Heart right ventricle (tissue), 16 donors: ENCODE results near the gene ADAM11. TPM values are rescaled to one million over a fixed set of nuclear protein-coding genes. Genes with fewer than 3 reads are reported as not detected.

ENCODE experiments used
- ATAC-seq, 8 donors: fragments of 200-7000 bp; cut with Tn5 transposase; one replicate each; pipeline ENCODE4 v1.9.1; 2020; ENCODE audit warnings: mild to moderate bottlenecking in 8 of 8, moderate library complexity in 8 of 8, moderate number of reproducible peaks in 1 of 8
- DNase-seq, 2 donors: peaks; one replicate each; pipeline ENCODE4 v3.0.0-alpha.2; 2020
- H3K27ac ChIP-seq, 10 donors: fragments of 200-600 bp; sonication (generic) in 2 of 10; one replicate each; pipeline versions ENCODE4 v1.5.0 to v1.8.0; 2020 to 2022; ENCODE audit warnings: mild to moderate bottlenecking in 3 of 10
- H3K27me3 ChIP-seq, 7 donors: fragments of 200-600 bp; one replicate each; pipeline ENCODE4 v1.8.0; 2021 to 2022; ENCODE audit warnings: mild to moderate bottlenecking in 2 of 7
- H3K36me3 ChIP-seq, 9 donors: fragments of 200-600 bp; sonication (generic) in 1 of 9; one replicate each; pipeline versions ENCODE4 v1.5.0 to v1.8.0; 2020 to 2022; ENCODE audit warnings: mild to moderate bottlenecking in 2 of 9
- H3K4me1 ChIP-seq, 9 donors: fragments of 200-600 bp; sonication (generic) in 1 of 9; one replicate each; pipeline versions ENCODE4 v1.5.0 to v1.8.0; 2020 to 2022; ENCODE audit warnings: mild to moderate bottlenecking in 4 of 9
- H3K4me3 ChIP-seq, 10 donors: fragments of 200-600 bp; sonication (generic) in 2 of 10; one replicate each; pipeline versions ENCODE4 v1.5.0 to v1.8.0; 2020 to 2022; ENCODE audit warnings: mild to moderate bottlenecking in 7 of 10, moderate library complexity in 2 of 10
- H3K9me3 ChIP-seq, 11 donors: fragments of 200-600 bp in 10 of 11; sonication (generic) in 2 of 11; one replicate each; pipeline versions ENCODE4 v1.5.0 to v1.8.0; 2013 to 2022; ENCODE audit warnings: mild to moderate bottlenecking in 2 of 11, control low read depth in 1 of 11, moderate library complexity in 1 of 11
- WGBS, 2 donors: extraction: QIAGEN DNeasy Blood & Tissue Kit; methylation state at CpG; one replicate each; pipeline ENCODE4 v1.1.7; 2013; ENCODE audit warnings: inconsistent platforms in 1 of 2; 5-methylcytosine and 5-hydroxymethylcytosine counted together
- intact Hi-C, 10 donors: fragments of 100-400 bp; cut with DNase I; formaldehyde crosslinking; loops; one replicate each; pipeline versions ENCODE4 v1.11.1 to v1.14.2; 2022
- polyA plus RNA-seq, 2 donors: library from polyadenylated mRNA; stranded (reverse); fragments of 200-250 nt; gene quantifications; one replicate each; pipeline ENCODE4 v1.2.3, GENCODE V29; 2013
- total RNA-seq, 10 donors: library from RNA; stranded (reverse); fragmentation: NEBNext Ultra II Directional in 3 of 10; extraction: Animal tissue kit (Norgen Biotek cat#: 25700) in 3 of 10; gene quantifications; one replicate each; pipeline versions ENCODE4 v1.2.1 to v1.2.4, GENCODE V29; 2021 to 2023
- TF ChIP-seq, protein P1 (sequence below), 9 donors: fragments of 200-600 bp; sonication (generic) in 2 of 9; IDR thresholded peaks; one replicate each; pipeline versions ENCODE4 v1.5.0 to v1.8.0; 2021 to 2022; ENCODE audit warnings: antibody characterized with exemption in 9 of 9, mild to moderate bottlenecking in 5 of 9, moderate library complexity in 1 of 9
- donor health status: Arrhythmogenic right ventricular cardiomyopathy.
- donor health status: ischemic (EF 13 %, LVEDD 7.1; RV severe dilation, severe dysfunction).
- donor health status: healthy with polysubstance abuse.
- donor health status: DM: no; HTN: yes; CAD: no.
- donor health status: DM: no; HTN: no; CAD: no.
- donor health status: ischemic (EF 25% LVEDD 6.9; RV normal size, moderate dysfunction).
- donor health status: ischemic (EF 25% LVEDD 5.7; RV mildly dilated, moderate dysfunction).
- donor health status: healthy.
- donor health status: DM: yes; HTN: yes; CAD: no.
- donor health status: Ischemic cardiomyopathy.
- donor health status: ischemic (EF 35%, LVEDD 5.7; RV mildly dilated, moderate dysfunction).
- donor health status: nonischemic (EF 11% LVEDD 7.7; RV severe dilation, severe dysfunction).
- donor health status: DM: yes; HTN: yes; CAD: no.
- donor health status: PGD.
- donor health status: ischemic (EF 29% LVEDD 5.4; RV normal size, mild dysfunction).
- donor health status: nonischemic (EF 23%, LVEDD 6.1; RV moderate dilation, normal function).

ADAM11 gene
- total and polyA plus RNA-seq, 12 donors: 0.75 to 18.3 (median 7.8) TPM

DNA sequence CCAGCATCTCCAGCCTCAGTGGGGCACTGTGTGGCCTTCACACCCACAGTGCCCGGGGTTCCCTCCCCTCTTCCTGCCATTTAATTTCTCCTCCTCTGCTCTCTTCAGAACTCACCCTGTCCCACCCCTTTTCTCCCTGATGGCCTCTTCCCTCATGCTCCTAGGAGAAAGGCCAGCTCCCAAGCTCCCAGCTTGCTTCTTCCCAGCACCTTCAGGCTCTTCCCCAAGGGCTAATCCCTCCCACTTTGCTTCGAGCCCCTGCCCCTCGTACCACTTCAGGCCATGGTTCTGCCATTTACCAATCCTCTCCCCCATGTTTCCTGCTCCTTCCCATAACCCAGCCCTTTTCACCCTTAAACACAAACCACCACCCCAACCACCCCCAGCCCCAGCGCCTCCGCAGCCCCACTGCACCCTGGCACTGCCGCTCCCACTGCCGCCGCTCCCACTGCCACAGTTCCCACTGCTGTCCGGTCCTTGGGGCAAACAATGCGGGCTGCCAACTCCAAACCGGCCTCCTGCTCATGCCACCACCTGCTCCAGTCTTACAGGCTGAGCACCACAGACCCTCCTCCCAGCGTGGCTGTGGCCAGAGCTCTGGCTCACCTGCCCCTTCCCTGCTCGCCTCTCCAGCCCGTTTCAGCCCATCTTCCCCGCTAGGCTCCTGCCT, 28.6 kb downstream of the ADAM11 start:
- WGBS, 2 donors: 61 to 67% methylated on average over 15 of the region's 15 CpGs
- no peak for DNase-seq
- TF ChIP-seq, protein P1, sequence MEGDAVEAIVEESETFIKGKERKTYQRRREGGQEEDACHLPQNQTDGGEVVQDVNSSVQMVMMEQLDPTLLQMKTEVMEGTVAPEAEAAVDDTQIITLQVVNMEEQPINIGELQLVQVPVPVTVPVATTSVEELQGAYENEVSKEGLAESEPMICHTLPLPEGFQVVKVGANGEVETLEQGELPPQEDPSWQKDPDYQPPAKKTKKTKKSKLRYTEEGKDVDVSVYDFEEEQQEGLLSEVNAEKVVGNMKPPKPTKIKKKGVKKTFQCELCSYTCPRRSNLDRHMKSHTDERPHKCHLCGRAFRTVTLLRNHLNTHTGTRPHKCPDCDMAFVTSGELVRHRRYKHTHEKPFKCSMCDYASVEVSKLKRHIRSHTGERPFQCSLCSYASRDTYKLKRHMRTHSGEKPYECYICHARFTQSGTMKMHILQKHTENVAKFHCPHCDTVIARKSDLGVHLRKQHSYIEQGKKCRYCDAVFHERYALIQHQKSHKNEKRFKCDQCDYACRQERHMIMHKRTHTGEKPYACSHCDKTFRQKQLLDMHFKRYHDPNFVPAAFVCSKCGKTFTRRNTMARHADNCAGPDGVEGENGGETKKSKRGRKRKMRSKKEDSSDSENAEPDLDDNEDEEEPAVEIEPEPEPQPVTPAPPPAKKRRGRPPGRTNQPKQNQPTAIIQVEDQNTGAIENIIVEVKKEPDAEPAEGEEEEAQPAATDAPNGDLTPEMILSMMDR (IDR thresholded peaks at IDR 0.05): no peak
- intact Hi-C loops: loop anchor here in 1 of 10 donors (5.0 kb wide), 1 partner anchor 40 kb away; no protein-coding TSS in a partner anchor
- no peaks in the 10 kb centered on the region for H3K9me3 ChIP-seq
- no peaks in the 10 kb centered on the region for H3K36me3 ChIP-seq
- ATAC-seq: peak in 7 of 8 donors; percentile 4 to 37 (median 22)
- H3K27me3 ChIP-seq: no peaks in the 10 kb centered on the region
- H3K27ac ChIP-seq: peak overlapping the region in 9 of 10 donors; percentile 6 to 88 (median 70)
- H3K4me3 ChIP-seq: no peak overlapping the region
- peaks cover 4 to 45% (median 27%) of the 10 kb centered on the region in 9 donors for H3K4me1 ChIP-seq

DNA sequence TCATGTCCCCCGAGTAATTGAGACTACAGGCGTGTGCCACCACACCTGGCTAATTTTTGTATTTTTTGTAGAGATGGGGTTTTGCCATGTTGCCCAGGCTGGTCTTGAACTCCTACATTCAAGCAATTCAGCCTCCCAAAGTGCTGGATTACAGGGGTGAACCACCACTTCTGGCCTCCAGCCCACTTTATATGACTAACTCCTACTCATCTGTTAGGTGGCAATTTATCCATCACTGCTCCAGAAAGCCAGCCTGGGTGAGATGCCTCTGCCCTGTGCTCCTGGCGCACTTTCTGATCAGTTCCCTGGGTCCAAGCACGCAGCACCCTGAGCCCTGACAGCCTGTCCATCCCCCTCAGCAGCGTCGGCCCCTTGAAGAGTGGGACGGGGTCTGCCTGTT, 29.4 kb downstream of the ADAM11 start:
- intact Hi-C loops: loop anchor here in 1 of 10 donors (5.0 kb wide), 1 partner anchor 39 kb away; no protein-coding TSS in a partner anchor
- Histone ChIP-seq H3K4me1 (peaks cover 0 to 38% (median 19%) of the 10 kb centered on the region in 9 donors), H3K27me3 (no peaks in the 10 kb centered on the region), H3K4me3 (no peak overlapping the region), H3K36me3 (no peaks in the 10 kb centered on the region), H3K27ac (no peak overlapping the region), H3K9me3 (no peaks in the 10 kb centered on the region)
- DNase-seq (no peak), ATAC-seq (no peak)
- TF ChIP-seq, protein P1 (IDR thresholded peaks at IDR 0.05): no peak
- 81 to 85% methylated on average over 7 of the region's 7 CpGs for WGBS, 2 donors

GRCh38 chr17:44792276-44792675, 33.5 kb downstream of the ADAM11 start:
- H3K27me3 ChIP-seq: no peaks in the 10 kb centered on the region
- no peak overlapping the region for H3K4me3 ChIP-seq
- no peak overlapping the region for H3K27ac ChIP-seq
- no peak for ATAC-seq
- TF ChIP-seq, protein P1 (IDR thresholded peaks at IDR 0.05): no peak
- no peaks in the 10 kb centered on the region for H3K9me3 ChIP-seq
- WGBS, 2 donors: 94 to 100% methylated on average over 1 of the region's 1 CpG
- intact Hi-C loops: no loop called here
- no peaks in the 10 kb centered on the region for H3K36me3 ChIP-seq
- H3K4me1 ChIP-seq: peaks cover 7 to 53% (median 33%) of the 10 kb centered on the region in 9 donors
- no peak for DNase-seq

DNA sequence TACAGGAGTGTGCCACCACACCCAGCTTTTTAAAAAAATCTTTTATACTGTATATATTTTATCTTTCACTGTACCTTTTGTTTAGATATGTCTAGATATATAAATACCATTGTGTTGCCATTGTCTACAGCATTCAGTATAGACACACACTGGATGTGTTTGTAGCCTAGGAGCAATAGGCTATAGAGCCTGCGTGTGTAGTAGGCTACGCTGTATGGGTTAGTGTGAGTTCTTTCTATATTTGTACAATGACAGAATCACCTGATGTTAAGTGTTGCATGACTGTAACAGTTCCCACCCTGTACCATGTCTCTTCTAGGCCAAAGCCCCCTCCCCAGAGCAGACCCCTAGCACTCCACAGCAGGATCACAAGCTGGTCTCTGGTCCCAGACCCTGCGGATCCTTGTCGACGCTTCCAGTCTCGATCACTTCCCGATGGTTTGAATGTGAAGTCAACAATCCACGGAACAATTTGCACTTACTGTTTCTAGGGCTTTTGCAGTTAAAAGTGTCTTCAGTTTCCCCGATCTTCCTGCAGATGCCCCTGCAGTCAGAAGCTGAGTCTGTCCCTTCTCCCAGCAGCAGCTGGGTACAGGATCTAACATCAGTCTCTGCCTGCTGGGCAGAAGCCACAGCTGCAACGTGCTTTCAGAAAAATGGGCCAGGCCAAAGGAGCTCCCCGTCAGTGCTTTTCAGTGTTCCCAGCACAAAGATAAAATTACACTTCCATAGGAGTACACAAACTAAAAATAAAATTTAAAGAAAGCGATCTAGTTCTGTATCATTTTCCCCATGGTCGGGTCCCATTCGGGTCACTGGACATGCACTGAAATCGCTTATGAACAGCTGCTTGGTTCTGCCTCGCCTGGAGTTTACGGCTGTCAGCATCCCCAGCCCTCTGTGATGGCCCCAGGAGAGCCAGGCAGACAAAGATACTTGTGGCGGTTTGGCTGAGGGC, 35.4 kb downstream of the ADAM11 start:
- ATAC-seq (peak; percentile 27 to 67 (median 50)), DNase-seq (no peak)
- H3K36me3 ChIP-seq: no peaks in the 10 kb centered on the region
- TF ChIP-seq, protein P1 (IDR thresholded peaks at IDR 0.05): no peak
- peaks cover 4 to 61% (median 43%) of the 10 kb centered on the region in 9 donors for H3K4me1 ChIP-seq
- no peaks in the 10 kb centered on the region for H3K9me3 ChIP-seq
- 24 to 31% methylated on average over 18 of the region's 18 CpGs for WGBS, 2 donors
- no peak overlapping the region for H3K4me3 ChIP-seq
- no peaks in the 10 kb centered on the region for H3K27me3 ChIP-seq
- H3K27ac ChIP-seq: peak overlapping the region; percentile 49 to 86 (median 78)
- intact Hi-C loops: no loop called here
